ENCODE results near the gene FREY1.
"Not testable (repeated sequence)": the region's sequence is repeated elsewhere in the genome, so short reads cannot be mapped to it uniquely, and the experiment has no call there.

Gene FREY1

DNA sequence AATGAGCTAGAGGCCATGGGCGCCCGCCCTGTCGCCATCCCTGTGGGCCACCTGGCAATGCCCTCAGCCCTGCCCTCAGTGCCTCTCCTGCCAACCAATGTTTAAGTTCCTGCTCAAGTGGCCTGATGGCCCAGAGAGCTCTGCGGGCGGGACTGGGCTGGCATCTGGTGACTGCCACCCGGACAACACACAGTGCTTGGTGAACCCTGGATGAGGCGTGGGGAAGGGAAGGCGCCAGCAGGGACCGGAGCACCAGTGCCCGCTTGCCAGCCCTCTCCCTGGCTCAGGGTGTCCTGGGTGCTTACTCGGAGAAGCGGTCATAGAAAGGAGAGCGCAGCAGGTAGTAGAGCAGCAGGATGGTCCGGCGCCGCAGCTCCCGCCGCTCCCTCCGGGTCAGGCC lies 6.4 kb upstream of the FREY1 start:
- no peak for DNase-seq

DNA sequence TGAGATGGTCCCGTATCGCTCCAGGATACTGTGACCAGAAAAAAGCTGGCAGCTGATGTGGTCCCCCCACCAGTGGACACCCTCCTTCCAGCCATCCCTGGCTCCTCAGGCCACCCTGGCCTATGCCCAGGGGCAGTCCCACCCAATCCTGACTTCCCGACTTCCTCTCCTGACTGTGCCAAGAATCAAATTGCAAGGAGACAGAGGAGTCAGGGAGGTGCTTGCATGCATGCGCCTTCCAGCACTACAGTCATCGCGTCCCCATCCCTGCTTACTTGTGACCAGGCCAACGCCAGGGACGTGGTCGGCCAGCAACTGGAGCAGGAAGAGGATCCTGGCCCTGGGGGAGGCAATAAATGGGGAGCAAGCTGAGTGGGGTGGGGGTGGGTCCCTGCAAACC lies 3.6 kb upstream of the FREY1 start:
- no peak for DNase-seq

DNA sequence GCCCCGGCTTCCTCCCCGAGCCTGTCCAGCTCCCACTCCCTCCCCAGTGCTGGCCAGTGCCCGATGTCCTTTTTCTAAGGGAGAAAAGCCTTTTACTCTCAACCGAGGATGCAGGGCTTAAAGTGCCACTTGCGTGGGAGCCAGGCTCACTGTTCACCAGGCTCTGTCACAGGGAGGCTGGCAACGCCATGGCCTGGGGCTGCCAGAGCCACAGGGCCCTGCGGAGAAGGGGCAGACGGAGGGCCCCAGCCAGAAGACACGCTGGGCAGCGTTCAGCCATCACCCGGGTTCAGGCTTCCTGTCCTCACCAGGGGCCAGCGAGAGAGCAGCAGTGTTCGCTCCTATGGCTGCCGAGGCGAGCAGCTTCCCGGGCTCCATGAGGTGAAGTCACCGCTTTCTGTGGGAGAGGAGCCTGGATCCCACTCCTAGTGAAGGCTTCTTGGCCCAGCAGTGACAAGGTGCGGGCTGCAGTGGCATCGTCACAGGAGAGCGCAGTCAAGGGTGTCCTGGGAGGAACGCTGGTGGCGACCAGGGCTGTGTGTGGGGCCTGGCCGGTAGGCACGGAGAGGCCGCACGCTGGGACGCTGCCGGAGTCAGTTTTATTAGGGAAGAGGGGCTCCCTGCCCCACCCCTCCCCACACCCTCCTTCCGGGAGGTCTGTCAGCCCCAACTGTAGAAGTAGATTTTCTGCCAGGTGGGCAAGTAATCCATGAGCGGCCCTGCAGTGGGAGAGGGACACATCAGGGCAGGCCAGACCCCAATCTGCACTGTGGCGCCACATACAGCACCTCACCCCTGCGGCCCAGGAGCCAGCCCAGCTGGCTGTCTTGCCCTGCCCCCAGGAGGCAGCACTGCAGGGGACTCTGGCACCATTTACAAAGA lies 2.8 kb upstream of the FREY1 start:
- DNase-seq: no peak

DNA sequence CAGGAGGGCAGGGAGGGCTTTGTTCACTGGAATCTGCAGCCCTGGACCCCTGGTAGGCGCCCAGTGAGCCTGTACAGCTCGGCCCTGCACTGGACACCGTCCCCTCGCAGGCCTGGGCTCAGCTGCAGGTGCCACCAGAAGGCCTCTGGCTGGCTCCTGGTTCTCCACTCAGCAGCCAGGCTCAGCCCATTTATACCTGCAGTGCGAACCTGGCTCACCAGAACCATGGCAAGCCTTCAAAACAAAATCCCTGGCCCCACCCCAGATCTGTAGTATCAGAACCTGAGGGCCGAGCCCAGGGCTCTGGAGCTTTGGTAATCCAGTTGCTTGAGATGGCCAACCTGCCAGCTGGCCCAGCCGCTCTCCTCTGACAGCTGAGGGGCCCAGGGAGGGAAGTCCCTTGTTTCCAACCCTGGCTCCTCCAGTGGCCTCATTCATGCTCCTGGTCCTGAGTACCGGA lies 870 bp upstream of the FREY1 start:
- DNase-seq: no peak

DNA sequence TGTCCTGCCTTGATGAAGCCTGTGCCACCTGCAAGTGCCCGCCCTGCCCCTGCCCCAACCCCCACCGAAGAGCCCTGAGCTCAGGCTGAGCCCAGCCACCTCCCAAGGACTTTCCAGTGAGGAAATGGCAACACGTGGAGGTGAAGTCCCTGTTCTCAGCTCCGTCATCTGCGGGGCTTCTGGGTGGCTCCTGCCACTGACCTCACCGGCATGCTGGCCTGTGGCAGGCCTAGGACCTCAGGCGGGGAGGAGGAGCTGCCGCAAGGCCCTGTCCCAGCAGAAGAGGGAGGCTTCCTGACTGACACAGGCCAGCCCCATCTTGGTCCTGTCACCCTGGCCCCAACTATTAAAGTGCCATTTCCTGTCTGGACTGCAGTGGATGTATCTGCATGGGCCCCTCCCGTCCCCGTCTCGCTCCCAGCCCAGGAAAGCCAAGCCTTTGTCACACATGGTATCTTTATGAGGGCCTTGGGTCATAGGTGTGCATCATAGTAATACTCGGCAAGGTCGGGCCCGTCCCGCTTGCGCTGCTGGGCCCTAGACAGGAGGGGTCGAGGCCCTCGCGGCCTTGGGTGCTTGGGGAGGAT lies 882 bp downstream of the FREY1 start:
- DNase-seq: no peak

DNA sequence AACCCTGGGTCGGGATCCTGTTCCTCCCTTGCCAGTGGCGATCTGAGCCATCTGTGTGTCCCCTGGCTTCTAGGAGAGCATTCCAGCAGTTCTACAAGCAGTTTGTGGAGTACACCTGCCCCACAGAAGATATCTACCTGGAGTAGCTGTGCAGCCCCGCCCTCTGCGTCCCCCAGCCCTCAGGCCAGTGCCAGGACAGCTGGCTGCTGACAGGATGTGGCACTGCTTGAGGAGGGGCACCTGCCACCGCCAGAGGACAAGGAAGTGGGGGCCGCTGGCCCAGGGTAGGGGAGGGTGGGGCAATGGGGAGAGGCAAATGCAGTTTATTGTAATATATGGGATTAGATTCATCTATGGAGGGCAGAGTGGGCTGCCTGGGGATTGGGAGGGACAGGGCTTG lies 1.5 kb downstream of the FREY1 start:
- DNase-seq: not testable (repeated sequence)

DNA sequence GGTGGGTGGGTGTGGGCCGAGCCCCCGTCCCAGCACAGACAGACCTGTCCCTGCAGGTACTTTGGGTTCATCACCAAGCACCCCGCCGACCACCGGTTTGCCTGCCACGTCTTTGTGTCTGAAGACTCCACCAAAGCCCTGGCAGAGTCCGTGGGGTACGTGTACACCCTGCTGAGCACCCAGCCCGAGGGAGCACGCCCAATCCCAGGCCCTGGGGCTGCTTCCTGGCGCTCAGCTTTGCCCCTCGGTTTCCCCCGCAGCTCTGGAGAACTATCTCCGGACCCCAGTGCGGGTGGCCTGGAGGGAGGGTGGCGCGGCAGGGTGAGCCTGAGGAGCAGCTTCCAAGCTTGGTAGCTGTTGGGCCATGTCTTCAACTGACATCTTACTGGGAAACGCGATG lies 2.0 kb downstream of the FREY1 start:
- no peak for DNase-seq

DNA sequence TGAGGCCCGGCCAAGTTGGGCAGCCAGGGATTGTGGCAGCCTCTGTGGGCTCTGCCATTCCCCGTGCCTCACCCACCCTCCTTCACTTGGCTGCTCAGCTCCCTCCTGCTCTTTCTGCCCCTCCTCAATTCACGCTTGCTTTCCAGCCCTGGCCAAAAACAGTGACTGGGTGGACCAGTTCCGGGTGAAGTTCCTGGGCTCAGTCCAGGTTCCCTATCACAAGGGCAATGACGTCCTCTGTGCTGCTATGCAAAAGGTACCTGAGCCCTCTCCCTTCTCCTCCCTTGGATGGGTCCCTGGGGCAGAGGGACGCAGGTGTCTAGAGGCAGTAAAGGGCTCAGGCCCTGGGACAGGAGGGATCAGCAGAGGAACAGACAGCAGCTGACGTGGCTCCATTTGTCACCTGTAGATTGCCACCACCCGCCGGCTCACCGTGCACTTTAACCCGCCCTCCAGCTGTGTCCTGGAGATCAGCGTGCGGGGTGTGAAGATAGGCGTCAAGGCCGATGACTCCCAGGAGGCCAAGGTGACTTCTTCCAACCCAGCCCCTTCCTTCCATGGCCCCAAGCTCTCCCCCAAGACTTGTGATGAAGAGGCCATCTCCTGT lies 2.7 kb downstream of the FREY1 start:
- no peak for DNase-seq

DNA sequence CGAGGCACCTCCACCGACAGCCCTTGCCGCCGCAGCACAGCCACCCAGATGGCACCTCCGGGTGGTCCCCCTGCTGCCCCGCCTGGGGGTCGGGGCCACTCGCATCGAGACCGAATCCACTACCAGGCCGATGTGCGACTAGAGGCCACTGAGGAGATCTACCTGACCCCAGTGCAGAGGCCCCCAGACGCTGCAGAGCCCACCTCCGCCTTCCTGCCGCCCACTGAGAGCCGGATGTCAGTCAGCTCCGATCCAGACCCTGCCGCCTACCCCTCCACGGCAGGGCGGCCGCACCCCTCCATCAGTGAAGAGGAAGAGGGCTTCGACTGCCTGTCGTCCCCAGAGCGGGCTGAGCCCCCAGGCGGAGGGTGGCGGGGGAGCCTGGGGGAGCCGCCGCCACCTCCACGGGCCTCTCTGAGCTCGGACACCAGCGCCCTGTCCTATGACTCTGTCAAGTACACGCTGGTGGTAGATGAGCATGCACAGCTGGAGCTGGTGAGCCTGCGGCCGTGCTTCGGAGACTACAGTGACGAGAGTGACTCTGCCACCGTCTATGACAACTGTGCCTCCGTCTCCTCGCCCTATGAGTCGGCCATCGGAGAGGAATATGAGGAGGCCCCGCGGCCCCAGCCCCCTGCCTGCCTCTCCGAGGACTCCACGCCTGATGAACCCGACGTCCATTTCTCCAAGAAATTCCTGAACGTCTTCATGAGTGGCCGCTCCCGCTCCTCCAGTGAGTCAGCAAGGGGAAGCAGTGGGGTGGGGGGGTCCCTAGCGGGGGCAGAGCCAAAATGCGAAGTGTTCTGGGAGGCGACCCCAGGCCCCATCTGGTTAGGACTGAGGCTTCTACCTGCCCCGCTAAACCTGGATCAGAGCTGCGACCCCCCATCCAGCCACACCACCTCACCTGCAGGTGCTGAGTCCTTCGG lies 4.4 kb downstream of the FREY1 start:
- no peak for DNase-seq

DNA sequence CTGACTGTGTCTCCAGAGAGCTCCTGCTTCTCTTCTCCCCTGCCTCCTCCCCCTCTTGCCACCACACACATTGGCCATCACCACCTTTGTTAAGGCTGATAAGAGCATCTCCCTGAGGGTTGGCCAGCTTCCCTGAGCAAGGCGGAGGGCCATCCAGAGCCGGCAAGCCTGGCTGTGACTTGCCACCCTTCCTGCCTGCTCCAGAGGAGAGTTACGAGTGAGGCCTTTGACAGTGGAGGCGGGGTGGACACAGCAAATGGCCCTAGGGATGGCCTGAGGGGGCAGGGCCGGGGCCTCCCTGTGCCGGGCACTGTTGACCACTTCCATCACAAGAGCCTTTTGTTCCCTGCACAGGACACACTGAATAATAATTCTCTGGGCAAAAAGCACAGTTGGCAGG lies 5.4 kb downstream of the FREY1 start:
- DNase-seq: no peak

DNA sequence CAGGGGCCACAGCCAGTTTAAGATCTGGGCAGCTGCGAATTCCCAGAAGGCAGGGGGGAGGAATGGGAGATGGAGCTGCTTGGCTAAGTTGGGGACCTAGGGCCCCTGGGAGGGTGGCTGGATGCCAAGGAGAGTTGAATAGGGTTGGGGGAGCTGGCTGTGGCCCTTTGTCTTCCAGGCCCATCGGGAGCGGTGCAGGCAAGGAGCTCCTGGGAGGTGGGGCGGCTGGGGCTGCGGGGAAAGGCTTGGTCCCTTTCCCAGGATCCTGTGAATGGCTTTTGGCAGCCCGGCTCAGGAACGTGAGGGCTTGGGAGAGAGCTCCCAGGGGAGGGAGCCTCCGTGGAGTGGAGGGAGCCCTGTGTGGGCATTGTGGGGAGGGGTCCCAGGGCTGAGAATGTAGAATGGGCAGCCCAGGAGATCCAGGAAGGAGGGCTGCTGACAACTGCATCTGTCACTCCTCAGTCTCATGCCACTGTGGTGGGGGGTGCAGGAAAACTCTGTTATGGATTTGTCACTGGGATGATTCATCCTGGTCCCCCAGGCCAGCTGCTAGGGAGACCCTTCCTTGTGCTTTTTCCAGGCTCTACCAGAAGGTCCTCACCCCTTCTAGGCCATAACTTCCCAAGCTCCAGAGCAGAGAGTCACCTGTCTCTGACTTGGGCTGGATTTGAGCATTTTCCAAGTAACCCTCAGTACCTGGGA lies 6.0 kb downstream of the FREY1 start:
- DNase-seq: no peak

DNA sequence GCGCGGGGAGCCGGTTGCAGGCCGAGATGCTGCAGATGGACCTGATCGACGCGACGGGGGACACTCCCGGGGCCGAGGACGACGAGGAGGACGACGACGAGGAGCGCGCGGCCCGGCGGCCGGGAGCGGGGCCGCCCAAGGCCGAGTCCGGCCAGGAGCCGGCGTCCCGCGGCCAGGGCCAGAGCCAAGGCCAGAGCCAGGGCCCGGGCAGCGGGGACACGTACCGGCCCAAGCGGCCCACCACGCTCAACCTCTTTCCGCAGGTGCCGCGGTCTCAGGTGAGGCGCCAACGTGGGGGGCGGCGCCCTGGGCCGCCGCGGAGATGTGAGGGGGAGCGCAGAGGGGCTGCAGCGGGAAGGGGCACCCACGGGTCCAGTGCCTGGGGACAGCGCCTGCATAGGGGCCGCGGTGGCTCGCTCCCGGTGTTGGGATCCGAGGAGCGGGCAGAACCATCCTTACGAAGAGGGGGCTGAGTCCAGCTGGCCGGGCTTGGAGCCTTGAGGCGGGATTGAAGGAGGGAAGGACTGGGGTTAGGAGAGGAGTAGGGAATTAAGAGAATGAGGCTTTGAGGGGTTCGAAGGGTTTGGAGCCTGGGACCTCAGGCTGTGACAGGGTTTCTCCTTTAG lies 6.8 kb downstream of the FREY1 start:
- DNase-seq: not testable (repeated sequence)

DNA sequence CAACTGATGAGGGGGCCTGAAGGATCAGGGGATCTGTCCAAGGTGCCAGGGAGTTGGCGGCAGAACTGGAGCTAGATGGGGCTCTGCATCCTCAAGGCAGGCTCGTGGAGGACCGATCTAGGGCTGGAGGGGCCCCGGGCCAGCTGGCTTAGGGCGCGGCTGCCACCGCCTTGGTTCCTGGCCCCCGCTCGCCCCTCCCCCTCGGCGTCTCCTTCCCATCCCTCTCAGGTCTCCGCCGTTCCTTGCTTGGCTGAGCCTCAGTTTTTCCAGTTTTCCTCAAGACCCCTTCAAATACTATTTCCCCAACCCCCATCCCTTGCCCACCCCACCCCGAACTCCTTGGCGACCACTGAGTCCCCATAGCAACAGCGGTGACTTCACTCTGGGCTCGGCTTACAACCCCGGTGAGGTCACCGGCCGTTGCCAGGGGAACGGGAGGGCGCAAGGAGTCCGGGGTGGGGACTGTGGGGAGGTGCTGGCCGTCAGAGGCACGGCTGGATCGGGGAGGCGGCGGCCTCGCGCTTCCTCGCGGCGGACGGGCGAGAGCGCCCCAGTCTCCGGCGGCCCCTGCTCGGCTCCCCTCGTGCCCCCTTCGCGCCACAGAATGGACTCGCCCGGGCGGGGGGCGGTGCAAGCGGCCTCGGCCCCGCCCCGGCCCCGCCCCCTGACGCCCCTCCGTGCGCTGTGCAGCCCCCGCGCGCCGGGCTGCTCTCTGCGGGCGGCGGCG lies 7.5 kb downstream of the FREY1 start:
- peak; percentile 79 for DNase-seq

DNA sequence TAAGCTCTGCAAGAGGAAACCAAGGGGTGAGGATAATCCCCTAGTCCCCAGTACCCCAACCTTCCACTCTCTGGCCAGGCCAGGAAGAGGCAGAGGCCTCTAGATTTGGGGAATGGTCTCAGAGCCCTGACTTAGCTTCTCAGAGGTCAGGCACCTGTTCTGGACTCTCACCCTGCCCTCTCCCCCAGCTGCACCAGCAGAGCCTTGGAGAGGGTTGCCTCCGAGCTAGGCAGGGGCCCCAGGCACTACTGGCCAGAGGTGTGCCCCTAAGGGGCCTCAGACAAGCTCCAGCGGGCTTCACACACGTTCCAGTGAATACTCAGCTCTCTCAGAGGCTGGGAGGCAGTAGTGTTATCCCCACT lies 8.0 kb downstream of the FREY1 start:
- no peak for DNase-seq

DNA sequence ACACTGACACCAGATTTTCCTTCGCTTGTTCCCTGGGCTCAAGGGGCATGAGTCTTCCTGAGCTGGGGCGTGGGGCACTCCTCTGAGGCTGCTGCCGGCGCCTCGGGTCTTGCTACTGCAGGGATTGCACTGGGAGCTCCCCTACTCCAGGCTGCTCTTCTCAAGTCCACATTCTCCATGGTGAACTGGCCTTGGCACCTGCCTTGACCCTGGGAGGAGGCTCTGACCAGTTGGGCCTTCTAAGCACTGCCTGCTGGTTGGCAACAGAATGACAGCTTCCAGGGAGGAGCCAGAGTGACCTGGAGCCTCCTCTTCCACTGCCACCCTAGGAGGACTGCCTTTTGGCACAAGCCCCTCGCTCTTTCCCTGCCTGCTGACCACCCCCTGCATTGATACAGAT lies 9.5 kb downstream of the FREY1 start:
- no peak for DNase-seq

DNA sequence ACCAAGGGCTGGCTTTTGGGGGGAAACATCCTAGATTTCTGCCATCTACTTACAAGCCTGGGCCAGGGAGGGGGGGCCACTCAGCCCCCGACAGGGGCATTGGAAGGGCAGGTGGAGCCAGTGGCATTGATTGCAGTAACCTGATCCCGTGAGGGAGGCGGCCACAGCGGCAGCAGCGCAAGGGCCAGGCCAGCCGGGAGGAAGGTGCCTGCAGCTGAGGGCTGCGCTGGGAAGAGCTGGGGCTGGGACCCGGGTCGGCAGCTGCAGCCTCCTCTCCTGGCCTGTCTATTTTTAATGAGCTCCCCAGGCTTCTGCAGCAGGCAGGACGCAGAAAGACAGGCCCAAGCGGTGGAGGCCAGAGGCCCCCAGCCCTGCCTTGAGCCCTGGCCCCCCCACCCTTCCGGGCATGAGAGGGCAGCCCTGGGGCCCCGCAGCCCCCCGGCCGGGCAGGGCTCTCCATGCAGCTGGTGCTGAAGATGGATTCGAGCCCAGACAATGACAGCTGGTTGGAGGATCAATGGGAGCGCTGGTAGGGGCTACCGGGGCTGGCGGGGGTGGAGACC lies 10.6 kb downstream of the FREY1 start:
- DNase-seq: peak; percentile 53

DNA sequence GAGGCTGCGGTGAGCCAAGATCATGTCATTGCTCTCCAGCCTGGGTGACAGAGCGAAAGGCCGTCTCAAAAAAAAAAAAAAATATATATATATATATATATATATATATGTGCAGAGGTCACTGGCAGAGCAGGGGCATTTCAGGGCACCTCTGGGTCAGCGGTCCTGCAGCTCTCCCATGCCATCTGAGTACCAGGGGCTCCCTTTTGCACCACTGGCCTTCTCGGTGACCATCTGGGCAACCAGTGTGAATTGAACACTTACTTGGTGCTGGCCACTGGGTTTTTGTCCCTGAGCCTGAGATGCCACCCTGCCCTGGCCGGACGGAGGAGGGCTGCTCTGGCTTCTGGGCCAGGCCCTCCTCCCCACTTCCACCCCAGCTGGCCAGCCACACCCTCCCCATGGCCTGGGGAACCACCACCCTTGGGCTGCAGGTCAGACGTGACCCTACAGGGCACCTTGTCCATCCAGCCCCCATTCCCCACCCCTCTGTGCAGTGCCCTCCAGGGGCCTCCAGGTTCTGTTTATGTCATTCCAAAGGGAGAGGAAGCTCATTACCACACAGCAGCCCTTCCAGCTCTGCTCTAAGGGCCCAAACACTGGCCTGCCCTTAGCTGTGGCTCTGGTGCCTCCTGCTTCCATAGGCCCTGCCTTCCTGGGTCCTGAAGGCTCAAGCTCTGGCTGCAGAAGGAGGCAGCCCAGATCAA lies 11.4 kb downstream of the FREY1 start:
- DNase-seq: no peak

DNA sequence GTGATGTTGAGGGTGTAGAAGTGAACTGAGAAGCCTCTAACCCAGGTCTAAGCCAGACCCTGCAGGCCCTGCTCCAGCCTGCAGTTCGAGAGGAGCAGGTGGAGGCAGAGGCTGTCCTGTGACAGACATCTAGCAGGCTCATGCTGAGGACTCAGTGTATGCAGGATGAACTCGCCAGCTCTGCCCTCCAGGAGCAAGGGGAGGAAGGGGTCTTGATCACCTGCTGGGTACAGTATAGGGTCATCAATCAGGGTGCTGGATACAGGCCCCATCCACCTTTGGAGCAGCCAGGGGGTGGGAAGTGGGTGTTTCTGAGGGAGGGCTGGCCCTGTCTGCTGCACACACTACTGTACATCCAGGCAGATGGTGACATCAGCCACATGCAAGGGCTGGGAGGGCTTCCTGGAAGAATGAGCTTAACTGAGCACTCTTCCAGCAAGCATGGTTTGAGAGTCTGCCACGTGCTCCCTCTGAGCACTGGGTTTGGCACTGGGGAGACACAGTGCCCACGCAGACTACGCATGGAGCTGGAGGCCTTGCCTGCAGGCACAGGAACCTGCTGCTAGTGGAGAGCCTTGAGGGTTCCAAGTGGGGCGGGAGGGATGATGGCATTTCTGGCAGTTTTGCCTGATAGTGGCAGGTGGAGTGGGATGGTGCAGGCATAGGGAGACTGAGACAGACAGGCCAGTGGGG lies 12.4 kb downstream of the FREY1 start:
- DNase-seq: no peak

DNA sequence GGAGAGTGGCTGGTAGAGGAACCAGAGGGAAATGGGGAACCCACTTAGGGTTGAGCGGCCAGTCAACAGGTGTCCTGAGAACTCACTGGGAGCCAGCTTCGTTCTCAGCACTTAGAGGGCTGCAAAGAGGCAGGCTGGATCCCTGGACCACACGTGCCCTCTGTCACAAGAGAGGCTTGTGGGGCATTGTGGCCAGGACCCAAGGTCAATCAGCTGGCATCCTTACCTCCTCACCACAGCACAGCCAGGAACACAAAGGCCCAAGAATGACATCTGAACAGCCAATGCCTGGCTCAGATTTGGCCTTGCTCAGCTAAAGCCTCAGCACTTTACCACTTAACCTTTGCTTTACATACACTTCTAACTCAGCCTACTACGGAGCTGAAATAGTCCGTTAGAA lies 14.2 kb downstream of the FREY1 start:
- no peak for DNase-seq

Data from NCI-H748 treated with DMSO at 0.1 percent for 48 hours (cell line).